Measurements from ENCODE around the gene SUPT6H.

Gene SUPT6H

DNA sequence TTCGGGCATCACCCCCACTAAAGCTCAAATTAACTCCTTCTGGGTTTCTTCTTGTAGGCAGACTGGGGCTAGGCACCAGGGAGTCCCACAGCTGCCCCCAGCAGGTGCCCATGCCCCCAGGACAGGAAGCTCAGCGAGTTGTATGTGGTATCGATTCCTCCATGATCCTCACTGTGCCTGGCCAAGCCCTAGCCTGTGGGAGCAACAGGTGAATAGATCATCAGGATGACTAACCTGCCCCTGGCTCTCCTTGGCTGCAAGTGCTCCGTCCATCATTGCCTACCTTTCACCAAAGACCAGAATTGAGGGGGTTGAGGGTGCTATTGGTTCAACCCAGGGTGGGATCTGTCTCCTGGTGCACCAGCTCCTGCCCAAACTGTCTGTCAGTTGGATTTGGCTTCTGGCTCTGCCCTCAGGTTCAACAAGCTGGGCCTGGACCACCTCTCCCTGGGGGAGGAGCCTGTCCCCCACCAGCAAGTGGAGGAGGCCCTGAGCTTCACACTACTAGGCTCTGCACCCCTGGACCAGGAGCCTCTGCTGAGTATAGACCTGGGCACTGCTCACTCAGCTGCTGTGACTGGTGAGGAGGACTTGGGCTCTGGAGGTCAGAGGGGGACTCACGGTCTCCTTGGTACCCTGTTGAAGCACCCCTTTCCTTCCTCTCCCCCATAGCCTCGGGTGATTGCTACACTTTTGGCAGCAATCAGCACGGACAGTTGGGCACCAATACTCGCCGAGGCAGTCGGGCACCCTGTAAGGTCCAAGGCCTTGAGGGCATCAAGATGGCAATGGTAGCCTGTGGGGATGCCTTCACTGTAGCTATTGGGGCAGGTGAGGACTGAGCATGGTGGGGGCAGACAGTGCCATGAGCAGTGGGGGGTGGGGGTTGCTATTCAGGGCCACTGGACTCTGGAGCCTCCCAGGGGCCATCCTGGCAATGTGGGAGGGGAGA, 78.7 kb downstream of the SUPT6H start:
- DNase-seq: no peak

DNA sequence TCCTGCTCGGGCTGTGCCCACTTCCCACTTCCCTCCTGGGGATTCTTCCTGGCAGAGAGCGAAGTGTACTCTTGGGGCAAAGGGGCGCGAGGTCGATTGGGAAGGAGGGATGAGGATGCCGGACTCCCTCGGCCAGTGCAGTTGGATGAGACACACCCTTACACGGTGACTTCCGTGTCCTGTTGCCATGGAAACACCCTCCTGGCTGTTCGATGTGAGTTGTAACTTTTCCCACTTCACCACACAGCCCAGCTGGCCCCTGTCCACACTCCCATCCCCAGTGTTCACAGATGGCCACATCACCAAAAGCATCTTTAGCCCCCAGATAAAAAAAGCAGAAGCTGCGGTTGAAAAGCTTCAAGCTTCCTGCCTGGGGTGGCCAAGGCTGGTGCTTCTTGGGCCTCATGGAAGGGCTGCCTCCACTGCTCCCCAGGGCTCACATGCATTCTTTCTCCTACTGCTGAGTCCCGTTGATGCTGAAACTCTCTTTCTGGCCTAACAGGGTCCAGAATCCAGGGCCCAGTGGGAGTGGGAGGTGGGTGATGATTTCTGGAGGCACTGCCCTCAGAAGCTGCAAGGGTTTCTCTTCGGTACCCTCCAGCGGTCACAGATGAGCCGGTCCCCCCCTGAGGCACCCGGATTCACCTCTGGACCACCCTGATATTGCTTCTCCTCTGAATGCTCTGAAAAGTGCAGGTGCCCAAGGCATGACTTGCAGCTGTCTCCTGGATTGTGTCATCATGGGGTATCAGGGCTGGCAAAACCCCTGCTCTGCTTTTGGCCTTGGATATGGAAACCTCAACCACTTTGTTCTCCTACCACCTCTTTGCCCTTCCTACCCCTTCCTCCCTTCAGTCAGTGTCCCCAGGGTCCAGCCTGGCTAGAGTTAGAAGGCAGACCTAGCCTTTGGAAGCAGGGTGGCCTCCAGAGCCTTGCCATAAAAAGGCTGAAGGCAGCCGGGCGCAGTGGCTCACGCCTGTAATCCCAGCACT, 79.6 kb downstream of the SUPT6H start:
- no peak for DNase-seq

DNA sequence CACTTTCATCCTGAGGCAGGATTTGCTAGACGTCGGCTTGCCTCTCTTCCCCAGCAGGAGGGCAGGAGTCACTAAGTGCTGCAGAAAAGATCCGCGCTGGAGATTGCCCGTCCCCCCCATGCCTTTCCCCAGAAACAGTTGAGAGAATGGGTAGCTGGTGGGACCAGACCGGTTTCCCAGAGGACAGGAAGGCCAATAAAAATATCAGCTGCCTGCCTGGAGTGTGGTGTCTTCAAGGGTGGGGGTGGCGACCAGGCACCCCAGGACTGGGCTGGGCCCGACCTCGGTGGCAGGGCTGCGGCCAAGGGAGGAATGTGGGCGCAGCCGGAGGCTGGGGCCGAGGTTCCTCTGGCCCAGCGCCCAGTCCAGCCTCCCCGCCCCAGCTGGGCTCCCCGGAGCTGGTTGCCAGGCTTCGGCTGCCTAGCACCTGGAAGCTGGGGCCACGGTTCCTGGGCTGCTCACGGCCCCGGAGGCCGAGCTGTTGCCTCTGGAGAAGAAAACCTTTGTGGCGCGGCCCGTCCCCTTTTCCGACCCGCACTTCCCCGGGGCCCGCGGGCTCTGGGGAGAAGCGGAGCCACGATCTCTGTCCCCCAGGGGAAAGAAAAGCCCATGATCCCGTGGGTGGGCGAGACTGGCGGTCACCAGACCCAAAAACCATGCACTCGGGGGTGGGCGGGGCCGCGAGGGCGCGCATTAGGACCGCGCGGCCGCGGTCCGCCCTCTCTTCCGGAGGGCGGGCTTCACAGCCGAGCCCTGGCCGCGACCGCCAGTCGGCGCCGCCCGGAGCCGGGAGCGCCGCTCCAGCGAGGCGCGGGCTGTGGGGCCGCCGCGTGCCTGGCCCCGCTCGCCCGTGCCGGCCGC, 81.5 kb downstream of the SUPT6H start, which contains the start of gene TRAF4:
Gene TRAF4, plus strand, starts transcription at position 769 of the 861 bp plus-strand sequence. CDS start 102 bp downstream, outside the sequence.
- peak; percentile 97 for DNase-seq

DNA sequence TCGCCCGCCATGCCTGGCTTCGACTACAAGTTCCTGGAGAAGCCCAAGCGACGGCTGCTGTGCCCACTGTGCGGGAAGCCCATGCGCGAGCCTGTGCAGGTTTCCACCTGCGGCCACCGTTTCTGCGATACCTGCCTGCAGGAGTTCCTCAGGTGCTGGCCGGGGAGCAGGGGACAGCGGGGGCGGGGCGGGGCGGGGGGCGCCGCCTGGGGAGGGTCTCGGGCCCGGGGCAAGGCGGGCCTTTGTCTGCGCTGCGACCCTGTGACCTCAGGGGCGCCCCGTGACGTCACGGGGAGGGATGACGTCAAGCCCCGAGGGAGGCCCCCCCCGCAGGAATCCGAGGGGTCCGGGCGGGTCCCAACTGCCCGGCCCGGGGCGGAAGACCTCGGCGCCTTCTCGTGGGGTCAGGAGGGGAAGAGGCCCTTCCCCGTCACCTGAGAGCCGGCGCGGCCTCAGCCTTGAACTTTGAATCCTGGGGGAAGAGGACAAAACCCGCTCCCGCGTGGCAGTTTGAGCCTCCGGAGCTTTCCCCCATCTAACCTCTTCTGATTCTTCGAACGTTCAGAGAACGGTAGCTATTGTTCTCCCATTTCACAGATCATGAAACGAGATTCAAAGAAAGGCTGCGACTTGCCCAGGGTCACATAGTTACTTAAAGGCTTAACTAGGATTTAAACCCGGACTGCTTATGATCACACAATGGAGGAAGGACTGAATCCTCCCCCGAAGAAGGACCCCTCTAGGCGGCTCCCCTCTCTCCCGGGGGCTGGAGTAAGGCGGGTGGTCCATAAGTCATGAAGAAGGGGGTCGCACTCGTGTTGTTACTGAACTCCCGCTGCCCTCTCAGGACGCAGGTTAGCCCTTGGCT, 82.3 kb downstream of the SUPT6H start:
- DNase-seq: peak; percentile 56

DNA sequence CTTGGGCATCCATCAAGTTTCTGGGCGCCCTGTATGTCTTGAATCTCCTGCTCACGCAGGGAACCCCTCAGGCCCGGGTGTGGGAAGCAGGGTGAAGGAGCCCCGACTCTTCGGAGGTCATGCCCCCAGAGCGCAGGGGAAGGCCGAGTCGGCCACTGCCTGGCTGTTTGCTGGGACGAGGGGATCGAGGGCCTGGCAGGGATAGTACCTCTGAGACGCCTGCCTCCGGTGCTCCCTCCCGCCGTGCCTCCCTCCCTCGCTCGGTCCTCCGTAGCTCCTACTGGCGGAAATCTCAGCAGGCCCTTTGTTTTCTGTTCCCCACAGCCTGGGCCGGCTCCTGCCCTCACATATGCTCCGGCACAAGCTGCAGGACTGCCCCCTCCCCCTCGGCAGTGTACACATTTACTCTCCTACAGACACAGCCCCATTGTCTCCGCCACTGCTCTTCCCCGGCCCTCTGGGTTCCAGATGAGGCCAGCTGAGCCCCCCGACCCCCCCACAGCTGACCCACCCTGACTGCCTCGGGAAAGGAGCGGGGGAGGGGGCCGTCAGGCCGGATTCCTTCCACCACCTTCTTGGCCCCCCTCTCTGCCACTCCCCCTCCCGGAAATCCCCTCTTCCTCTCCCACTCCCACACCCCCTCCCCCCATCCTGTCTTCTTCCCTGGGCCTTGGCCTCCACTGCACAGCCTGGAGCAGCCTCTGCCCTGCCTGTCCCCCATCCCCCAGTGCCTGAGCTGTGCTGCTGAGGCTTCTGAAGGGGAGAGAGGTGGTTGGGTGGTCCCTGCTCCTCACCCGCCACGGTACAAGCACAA, 83.2 kb downstream of the SUPT6H start:
- DNase-seq: peak; percentile 77

DNA sequence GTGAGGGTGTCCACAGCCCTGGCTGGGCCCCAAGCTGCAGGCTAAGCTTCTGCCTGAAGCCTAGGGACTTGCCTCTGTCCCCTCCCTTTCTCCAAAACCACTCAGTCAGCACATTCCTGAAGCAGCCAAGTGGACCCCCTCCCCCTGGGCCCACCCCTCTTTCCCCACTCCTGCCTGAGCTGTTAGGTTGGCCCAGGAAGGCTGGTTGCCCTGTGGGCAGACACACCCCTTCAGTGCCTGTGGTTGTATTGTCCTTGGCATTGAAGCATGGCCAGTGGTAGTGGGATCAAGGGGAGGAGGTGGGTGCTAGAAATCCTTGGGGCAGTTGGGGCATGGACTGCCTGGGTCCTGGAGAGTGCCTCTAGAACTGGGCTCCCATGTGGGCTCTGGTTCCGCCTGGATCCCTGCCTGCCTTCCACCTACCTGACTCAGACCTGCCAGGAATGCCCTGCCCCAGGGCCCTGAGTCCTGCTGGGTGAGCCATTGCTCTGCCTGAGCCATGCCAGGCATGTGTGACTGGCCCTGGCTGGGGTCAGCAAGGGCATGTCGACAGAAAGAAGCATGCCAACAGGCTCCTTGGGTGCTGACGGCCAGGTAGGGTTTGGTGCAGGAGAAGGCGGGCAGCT, 83.9 kb downstream of the SUPT6H start:
- no peak for DNase-seq

DNA sequence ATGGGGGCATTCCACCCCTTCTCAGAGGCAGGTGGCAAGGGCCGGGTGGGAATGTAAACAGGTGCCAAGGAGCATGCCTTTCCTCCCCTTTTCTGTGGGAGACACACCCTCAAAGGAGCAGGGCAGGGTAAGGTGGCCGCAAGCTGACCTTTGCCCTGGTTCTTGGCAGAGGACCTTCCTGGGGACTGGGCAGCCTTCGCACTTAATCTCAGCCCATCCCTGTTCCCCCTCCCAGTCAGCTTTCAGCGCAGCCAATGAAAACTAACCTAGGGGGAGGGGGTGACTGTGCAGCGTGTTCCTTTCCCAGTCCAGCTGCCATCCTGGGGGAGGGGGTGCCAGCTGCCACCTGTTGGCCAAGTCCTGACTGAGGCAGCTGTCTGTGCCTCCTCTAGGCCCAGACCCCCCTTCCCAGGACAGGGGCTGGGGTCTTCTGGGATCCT, 84.6 kb downstream of the SUPT6H start:
- DNase-seq: peak; percentile 96

DNA sequence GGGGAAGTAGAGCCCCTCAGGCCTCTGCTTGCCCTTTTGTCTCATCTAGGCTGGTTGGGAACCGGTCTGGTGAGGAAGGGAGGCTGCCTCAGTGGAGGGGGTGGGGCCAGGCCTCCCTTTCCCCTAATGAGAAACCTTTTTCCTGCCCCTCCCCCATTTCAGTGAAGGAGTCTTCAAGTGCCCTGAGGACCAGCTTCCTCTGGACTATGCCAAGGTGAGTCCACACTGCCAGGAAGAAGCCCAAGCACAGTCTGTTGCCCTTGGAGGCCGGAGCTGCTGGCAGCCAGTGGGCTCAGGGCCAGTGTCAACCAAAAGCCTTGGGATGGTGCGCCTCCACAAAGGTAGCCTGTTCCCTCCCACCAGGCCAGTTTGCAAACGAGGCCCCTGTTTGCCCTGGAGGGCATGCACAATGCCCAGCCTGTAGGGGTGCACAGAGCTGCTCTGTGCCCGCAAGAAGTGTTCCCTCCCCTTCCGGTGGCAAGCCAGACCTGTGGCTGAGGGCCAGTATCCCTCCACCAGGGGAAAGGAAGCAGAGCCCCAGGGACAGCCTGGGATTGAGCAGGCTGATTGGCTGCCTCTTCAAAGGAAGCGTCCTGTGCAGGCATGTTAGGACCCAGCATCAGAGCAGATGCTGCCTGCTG, 85.2 kb downstream of the SUPT6H start:
- DNase-seq: peak; percentile 95

DNA sequence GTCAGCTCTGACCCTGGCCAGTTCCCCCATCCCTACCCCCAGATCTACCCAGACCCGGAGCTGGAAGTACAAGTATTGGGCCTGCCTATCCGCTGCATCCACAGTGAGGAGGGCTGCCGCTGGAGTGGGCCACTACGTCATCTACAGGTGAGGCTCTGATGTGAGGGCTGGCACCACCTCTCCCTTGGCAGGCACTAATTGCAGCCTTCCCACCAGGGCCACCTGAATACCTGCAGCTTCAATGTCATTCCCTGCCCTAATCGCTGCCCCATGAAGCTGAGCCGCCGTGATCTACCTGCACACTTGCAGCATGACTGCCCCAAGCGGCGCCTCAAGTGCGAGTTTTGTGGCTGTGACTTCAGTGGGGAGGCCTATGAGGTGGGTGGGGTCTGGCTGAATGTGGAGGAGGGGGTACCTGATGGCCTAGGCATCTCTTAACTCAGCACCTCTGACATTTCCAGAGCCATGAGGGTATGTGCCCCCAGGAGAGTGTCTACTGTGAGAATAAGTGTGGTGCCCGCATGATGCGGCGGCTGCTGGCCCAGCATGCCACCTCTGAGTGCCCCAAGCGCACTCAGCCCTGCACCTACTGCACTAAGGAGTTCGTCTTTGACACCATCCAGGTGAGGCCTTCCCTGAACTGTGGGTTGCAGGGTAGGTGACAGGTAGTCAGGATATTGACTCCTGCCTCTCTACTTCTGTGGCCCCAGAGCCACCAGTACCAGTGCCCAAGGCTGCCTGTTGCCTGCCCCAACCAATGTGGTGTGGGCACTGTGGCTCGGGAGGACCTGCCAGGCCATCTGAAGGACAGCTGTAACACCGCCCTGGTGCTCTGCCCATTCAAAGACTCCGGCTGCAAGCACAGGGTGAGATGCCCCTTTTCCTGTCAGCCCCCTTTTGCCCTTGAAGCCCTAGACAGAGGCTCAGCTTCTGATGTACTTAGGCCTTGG, 86.1 kb downstream of the SUPT6H start:
- DNase-seq: no peak

DNA sequence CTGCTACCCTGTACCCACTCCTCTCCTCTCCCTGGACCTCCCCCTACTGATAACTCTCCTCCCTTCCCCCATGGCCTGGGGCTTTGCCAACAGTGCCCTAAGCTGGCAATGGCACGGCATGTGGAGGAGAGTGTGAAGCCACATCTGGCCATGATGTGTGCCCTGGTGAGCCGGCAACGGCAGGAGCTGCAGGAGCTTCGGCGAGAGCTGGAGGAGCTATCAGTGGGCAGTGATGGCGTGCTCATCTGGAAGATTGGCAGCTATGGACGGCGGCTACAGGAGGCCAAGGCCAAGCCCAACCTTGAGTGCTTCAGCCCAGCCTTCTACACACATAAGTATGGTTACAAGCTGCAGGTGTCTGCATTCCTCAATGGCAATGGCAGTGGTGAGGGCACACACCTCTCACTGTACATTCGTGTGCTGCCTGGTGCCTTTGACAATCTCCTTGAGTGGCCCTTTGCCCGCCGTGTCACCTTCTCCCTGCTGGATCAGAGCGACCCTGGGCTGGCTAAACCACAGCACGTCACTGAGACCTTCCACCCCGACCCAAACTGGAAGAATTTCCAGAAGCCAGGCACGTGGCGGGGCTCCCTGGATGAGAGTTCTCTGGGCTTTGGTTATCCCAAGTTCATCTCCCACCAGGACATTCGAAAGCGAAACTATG, 87.0 kb downstream of the SUPT6H start:
- no peak for DNase-seq

DNA sequence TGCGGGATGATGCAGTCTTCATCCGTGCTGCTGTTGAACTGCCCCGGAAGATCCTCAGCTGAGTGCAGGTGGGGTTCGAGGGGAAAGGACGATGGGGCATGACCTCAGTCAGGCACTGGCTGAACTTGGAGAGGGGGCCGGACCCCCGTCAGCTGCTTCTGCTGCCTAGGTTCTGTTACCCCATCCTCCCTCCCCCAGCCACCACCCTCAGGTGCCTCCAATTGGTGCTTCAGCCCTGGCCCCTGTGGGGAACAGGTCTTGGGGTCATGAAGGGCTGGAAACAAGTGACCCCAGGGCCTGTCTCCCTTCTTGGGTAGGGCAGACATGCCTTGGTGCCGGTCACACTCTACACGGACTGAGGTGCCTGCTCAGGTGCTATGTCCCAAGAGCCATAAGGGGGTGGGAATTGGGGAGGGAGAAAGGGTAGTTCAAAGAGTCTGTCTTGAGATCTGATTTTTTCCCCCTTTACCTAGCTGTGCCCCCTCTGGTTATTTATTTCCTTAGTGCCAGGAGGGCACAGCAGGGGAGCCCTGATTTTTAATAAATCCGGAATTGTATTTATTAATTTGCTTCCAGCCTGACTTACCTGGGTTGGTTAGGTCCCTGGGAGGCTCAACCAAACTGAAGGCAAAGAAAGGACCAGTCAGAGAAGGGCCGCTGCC, 87.6 kb downstream of the SUPT6H start:
- DNase-seq: no peak

DNA sequence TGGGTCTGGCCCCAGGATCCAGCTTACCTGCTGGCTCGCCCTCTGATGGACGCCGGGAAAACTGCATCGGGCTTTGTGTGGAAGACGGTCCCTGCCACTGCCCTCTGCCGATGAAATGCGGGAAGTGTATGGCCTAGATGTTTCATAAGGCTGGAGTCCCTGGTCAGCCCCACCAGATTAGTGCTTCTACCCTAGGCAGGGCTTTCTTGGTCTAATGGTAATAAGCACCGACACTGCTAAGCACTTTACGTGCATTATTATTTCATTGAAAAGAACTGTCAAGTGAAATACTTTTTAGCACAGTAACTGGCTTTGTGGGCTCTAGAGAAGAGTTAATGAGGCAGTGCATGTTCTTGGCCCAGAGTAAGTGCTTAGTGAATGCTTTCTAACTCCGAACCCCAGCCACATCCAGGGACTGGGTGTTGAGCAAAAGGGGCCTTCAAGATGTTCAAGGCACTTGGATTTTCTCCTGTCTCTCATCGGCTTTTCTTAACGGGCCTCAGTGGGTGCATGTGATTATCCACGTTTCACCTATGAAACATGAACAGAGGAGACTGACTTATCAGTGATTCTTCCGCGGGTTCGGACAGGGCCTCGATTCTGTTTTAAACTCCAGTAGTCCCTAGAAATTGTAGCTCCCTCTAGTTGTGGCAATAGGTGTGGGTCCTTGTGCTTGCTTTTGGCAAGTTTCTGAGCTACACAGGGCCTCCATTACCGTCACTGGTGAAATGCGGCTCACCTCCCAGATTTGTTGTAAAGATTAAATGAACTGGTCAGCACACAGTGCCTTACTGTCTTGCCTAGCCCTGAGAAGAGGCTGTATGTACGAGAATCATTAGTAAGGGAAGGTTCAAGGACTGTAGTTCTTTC, 88.4 kb downstream of the SUPT6H start:
- peak; percentile 96 for DNase-seq

DNA sequence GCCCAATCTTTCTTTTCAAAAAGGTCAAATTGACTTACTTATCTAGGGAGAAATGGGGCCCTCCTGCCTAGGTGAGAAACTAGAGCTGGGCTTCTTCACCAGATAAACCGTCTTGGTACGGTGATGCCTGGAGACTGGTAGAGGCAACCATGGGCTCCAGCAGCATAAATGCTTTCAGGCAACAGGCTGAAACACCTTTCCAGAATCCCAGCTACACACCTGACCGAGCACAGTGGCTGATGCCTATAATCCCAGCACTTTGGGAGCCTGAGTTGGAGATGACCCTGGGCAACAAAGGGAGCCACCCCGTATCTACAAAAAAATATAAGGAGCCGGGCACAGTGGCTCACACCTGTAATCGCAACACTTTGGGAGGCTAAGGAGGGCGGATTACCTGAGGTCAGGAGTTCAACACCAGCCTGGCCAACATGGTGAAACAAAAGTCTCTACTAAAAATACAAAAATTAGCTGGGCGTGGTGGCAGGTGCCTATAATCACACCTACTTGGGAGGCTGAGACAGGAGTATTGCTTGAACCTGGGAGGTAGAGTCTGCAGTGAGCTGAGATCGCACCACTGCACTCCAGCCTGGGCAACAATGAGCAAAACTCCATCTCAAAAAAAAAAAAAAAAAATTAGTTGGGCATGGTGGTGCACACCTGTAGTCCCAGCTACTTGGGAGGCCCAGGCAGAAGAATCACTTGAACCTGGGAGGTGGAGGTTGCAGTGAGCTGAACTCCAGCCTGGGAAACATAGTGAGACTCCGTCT, 89.8 kb downstream of the SUPT6H start:
- no peak for DNase-seq
